DOHH2 (cell line): ENCODE data around the gene PTPRT.
"Not testable (repeated sequence)": the region's sequence is repeated elsewhere in the genome, so short reads cannot be mapped to it uniquely, and the experiment has no call there.

ENCODE experiments used
- H3F3A ChIP-seq: fragments of 200-600 bp; sonication (generic), shearing (Covaris generic); 2 replicates; pipeline ENCODE4 v1.6.0; 2016; ENCODE audit warnings: antibody characterized with exemption, mild to moderate bottlenecking; ENCODE audit not compliant: control insufficient read depth, insufficient read depth
- H3K27ac ChIP-seq: fragments of 200-600 bp; sonication (generic); 2 replicates; pipeline ENCODE4 v1.5.1; 2014; ENCODE audit warnings: low read depth, mild to moderate bottlenecking, low read length, moderate library complexity
- H3K27me3 ChIP-seq: fragments of 200-600 bp; sonication (generic); 2 replicates; pipeline ENCODE4 v1.6.1; 2014; ENCODE audit warnings: mild to moderate bottlenecking, low read length, mixed read lengths; ENCODE audit not compliant: control insufficient read depth
- H3K36me3 ChIP-seq: fragments of 200-600 bp; sonication (generic); 2 replicates; pipeline ENCODE4 v1.6.1; 2014; ENCODE audit warnings: mild to moderate bottlenecking, low read length, moderate library complexity, mixed read lengths; ENCODE audit not compliant: control insufficient read depth
- H3K4me1 ChIP-seq: fragments of 200-600 bp; sonication (generic); 2 replicates; pipeline ENCODE4 v1.6.1; 2014; ENCODE audit warnings: mild to moderate bottlenecking, low read length, mixed read lengths; ENCODE audit not compliant: control insufficient read depth
- H3K4me2 ChIP-seq: fragments of 200-600 bp; sonication (generic); 2 replicates; pipeline ENCODE4 v1.6.0; 2014; ENCODE audit warnings: mild to moderate bottlenecking, low read length, moderate library complexity
- H3K4me3 ChIP-seq: fragments of 200-600 bp; sonication (generic); 2 replicates; pipeline ENCODE4 v1.5.1; 2014; ENCODE audit warnings: mild to moderate bottlenecking, low read length, mixed read lengths
- H3K79me2 ChIP-seq: fragments of 200-600 bp; sonication (generic); 2 replicates; pipeline ENCODE4 v1.6.1; 2014; ENCODE audit warnings: mild to moderate bottlenecking, low read length, mixed read lengths; ENCODE audit not compliant: control insufficient read depth
- H3K9me2 ChIP-seq: fragments of 200-600 bp; sonication (generic); replicated peaks from 2 replicates; pipeline ENCODE4 v1.6.1; 2014; ENCODE audit warnings: mild to moderate bottlenecking, low read length, mixed read lengths; ENCODE audit not compliant: control insufficient read depth
- H3K9me3 ChIP-seq: fragments of 200-600 bp; sonication (generic); 2 replicates; pipeline ENCODE4 v1.6.1; 2014; ENCODE audit warnings: antibody characterized with exemption, low read length, mixed read lengths; ENCODE audit not compliant: control insufficient read depth, insufficient read depth
- H4K20me1 ChIP-seq: fragments of 200-600 bp; sonication (generic); 2 replicates; pipeline ENCODE4 v1.6.0; 2014; ENCODE audit warnings: low read depth, mild to moderate bottlenecking, antibody characterized with exemption, low read length, moderate library complexity; ENCODE audit not compliant: control insufficient read depth, insufficient read depth
- CTCF ChIP-seq: fragments of 200-600 bp; sonication (generic); IDR thresholded peaks from one replicate; pipeline ENCODE4 v1.5.1; 2014; ENCODE audit warnings: antibody characterized with exemption, mild to moderate bottlenecking, low read depth, low read length; ENCODE audit not compliant: poor library complexity, severe bottlenecking
- EZH2phosphoT487 ChIP-seq: fragments of 200-600 bp; sonication (generic); IDR thresholded peaks from 2 replicates; pipeline ENCODE4 v1.6.1; 2017; ENCODE audit warnings: borderline replicate concordance, mild to moderate bottlenecking, antibody characterized with exemption, low read length, moderate library complexity, mixed read lengths

Gene PTPRT

DNA sequence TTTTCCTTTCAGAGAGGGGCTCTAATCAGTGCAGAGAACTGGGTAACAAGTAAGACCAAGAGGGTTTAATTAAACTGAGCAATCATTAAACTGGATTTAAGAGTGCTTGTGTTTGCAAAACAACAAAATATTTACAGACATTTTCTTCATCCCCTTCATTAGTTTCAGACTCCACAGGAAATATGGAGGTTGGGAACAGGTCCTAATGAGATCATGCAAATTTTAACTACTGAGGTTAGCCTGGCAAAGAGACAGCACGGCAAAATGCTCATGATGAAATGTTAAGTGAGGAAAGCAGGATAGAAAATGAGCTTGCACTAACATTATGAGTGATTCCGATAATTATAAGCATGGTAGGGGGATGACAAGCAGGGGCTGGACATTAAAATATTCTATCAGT, 268.9 kb downstream of the PTPRT start:
- Histone ChIP-seq H3K4me3 (no peak overlapping the region), H3K4me2 (no peak overlapping the region), H3K4me1 (no peaks in the 10 kb centered on the region), H4K20me1 (no peaks in the 10 kb centered on the region), H3F3A (no peaks in the 10 kb centered on the region), H3K79me2 (no peaks in the 10 kb centered on the region), H3K9me3 (no peaks in the 10 kb centered on the region), H3K36me3 (no peaks in the 10 kb centered on the region), H3K27ac (no peak overlapping the region), H3K9me2 (no peaks in the 10 kb centered on the region), H3K27me3 (no peaks in the 10 kb centered on the region)
- TF ChIP-seq CTCF (no peak), EZH2phosphoT487 (no peak)

DNA sequence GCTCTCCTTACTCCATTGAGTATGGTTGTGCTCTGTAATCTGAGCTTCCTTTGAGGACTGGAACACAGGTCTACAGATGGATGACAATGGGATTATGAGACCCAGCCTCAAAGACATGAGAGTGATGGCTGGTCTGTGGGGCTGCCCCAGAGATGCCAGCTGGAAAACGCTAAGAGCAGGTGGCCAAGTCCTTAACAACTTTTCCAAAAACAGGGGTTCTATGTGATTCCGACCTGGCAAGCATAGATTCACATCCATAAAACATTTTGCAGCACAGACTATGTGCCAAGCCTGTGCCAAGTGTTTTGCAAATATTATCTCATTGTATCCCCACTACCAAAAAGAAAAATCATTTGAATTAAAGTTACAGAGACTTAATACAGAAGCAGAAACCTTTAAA, 270.4 kb downstream of the PTPRT start:
- Histone ChIP-seq H3K27me3 (no peaks in the 10 kb centered on the region), H3K9me3 (no peaks in the 10 kb centered on the region), H3K9me2 (no peaks in the 10 kb centered on the region), H3K4me1 (no peaks in the 10 kb centered on the region), H4K20me1 (no peaks in the 10 kb centered on the region), H3K36me3 (no peaks in the 10 kb centered on the region), H3F3A (no peaks in the 10 kb centered on the region), H3K4me2 (no peak overlapping the region), H3K4me3 (no peak overlapping the region), H3K27ac (no peak overlapping the region), H3K79me2 (no peaks in the 10 kb centered on the region)
- TF ChIP-seq EZH2phosphoT487 = no peak

GRCh38 chr20:42915081-42915480, 274.6 kb downstream of the PTPRT start:
- no peak overlapping the region for H3K4me2 ChIP-seq
- H3K9me2 ChIP-seq = no peaks in the 10 kb centered on the region
- no peak overlapping the region for H3K4me3 ChIP-seq
- no peak for TF ChIP-seq CTCF
- TF ChIP-seq EZH2phosphoT487 = no peak
- no peaks in the 10 kb centered on the region for H3K27me3 ChIP-seq
- H3K27ac ChIP-seq = no peak overlapping the region
- no peaks in the 10 kb centered on the region for H3F3A ChIP-seq
- H3K4me1 ChIP-seq = no peaks in the 10 kb centered on the region
- H4K20me1 ChIP-seq = no peaks in the 10 kb centered on the region
- no peaks in the 10 kb centered on the region for H3K79me2 ChIP-seq
- H3K9me3 ChIP-seq = no peaks in the 10 kb centered on the region
- H3K36me3 ChIP-seq = no peaks in the 10 kb centered on the region

GRCh38 chr20:42914302-42914701, 275.4 kb downstream of the PTPRT start:
- Histone ChIP-seq H3K27me3 (no peaks in the 10 kb centered on the region), H3K36me3 (no peaks in the 10 kb centered on the region), H3K9me3 (no peaks in the 10 kb centered on the region), H4K20me1 (no peaks in the 10 kb centered on the region), H3K79me2 (no peaks in the 10 kb centered on the region), H3K4me3 (no peak overlapping the region), H3K4me2 (no peak overlapping the region), H3K4me1 (no peaks in the 10 kb centered on the region), H3F3A (no peaks in the 10 kb centered on the region), H3K27ac (no peak overlapping the region), H3K9me2 (no peaks in the 10 kb centered on the region)
- TF ChIP-seq CTCF (no peak), EZH2phosphoT487 (no peak)

DNA sequence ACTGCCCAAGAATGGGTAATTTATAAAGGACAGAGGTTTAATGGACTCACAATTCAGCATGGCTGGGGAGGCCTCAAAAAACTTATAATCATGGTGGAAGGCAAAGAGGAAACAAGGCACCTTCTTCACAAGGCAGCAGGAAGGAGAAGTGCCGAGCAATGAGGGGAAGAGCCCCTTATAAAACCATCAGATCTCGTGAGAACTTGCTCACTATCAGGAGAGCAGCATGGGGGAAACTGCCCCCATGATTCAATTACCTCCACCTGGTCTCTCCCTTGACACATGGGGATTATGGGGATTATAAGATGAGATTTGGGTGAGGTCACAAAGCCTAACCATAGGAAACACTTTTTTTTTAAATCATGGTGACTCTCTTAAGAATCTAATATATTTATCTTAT, 278.9 kb downstream of the PTPRT start:
- not testable (repeated sequence) for H3K4me1 ChIP-seq, H4K20me1 ChIP-seq, H3K4me3 ChIP-seq, H3K27me3 ChIP-seq, H3K79me2 ChIP-seq, H3K4me2 ChIP-seq, H3K9me3 ChIP-seq, H3K36me3 ChIP-seq, H3K9me2 ChIP-seq, H3F3A ChIP-seq, H3K27ac ChIP-seq
